HCT116 (cell line): ENCODE measurements around the gene ZBTB16. TPM values are rescaled to one million over a fixed set of nuclear protein-coding genes. Genes with fewer than 3 reads are reported as not detected.

Source experiments
- ATAC-seq: fragments of 200-7000 bp; cut with Tn5 transposase; 2 replicates; pipeline ENCODE4 v1.9.1; 2020; ENCODE audit warnings: mild to moderate bottlenecking, moderate library complexity
- BruUV-seq: library from RNA; stranded (reverse); fragments of 400-500 nt; replicated peaks from 2 replicates; lab custom pipeline; 2021; lab: Mats Ljungman, UMichigan
- CTCF ChIA-PET: fragments of 300-600 bp; sonication (Branson Sonifier 250); formaldehyde crosslinking; loops from one replicate; lab custom pipeline; 2021; ENCODE audit warnings: antibody characterized with exemption; lab: Charles Lee
- POLR2A ChIA-PET: fragments of 300-600, 350-600 bp; sonication (Branson Sonifier 250); formaldehyde crosslinking; loops from one replicate; lab custom pipeline; 2021; ENCODE audit warnings: antibody characterized with exemption; lab: Charles Lee
- RAD21 ChIA-PET, 2 experiments: fragments of 300-600 bp; sonication (Branson Sonifier 250); formaldehyde crosslinking; loops; one replicate each; lab custom pipeline; 2023; ENCODE audit warnings: low total read pairs in 2 of 2; ENCODE audit not compliant: uncharacterized antibody in 2 of 2, unreplicated experiment in 2 of 2, low non-redundant PET in 1 of 2; lab: Charles Lee
- DNase-seq: peaks from one replicate; pipeline ENCODE4 v3.0.0-alpha.2; 2010; ENCODE audit warnings: low read depth, low spot score
- H2AFZ ChIP-seq: fragments of 200-600 bp; shearing (Covaris generic), sonication (generic); 2 replicates; pipeline ENCODE4 v1.6.1; 2017; ENCODE audit warnings: low read depth, mixed run types, mixed read lengths, antibody characterized with exemption, low read length; ENCODE audit not compliant: poor library complexity, severe bottlenecking
- H3K27ac ChIP-seq: 2 replicates; pipeline ENCODE4 v1.5.1; 2012; ENCODE audit warnings: low read depth, low read length
- H3K27me3 ChIP-seq: fragments of 200-600 bp; sonication (generic); 2 replicates; pipeline ENCODE4 v1.6.1; 2016; ENCODE audit warnings: mixed run types, low read length, mixed read lengths; ENCODE audit not compliant: insufficient read depth
- H3K36me3 ChIP-seq, 2 experiments: fragments of 200-500 bp in 1 of 2; fragments of 200-600 bp in 1 of 2; sonication (Bioruptor generic) in 1 of 2; sonication (generic) in 1 of 2; 2 replicates each; pipeline versions ENCODE4 v1.5.1 to v1.6.1; 2014 to 2016; ENCODE audit warnings: low read length in 2 of 2, inconsistent platforms in 1 of 2, mixed read lengths in 1 of 2, mixed run types in 1 of 2; ENCODE audit not compliant: insufficient read depth in 2 of 2, control insufficient read depth in 1 of 2
- H3K4me1 ChIP-seq, 2 experiments: fragments of 200-600 bp in 1 of 2; sonication (generic) in 1 of 2; 2 replicates each; pipeline versions ENCODE4 v1.5.1 to v1.6.1; 2012 to 2017; ENCODE audit warnings: low read length in 2 of 2, inconsistent platforms in 1 of 2, mild to moderate bottlenecking in 1 of 2, mixed read lengths in 1 of 2, mixed run types in 1 of 2, moderate library complexity in 1 of 2; ENCODE audit not compliant: insufficient read depth in 2 of 2, control insufficient read depth in 1 of 2
- H3K4me2 ChIP-seq: fragments of 200-600 bp; sonication (generic); 2 replicates; pipeline ENCODE4 v1.6.1; 2017; ENCODE audit warnings: mixed run types, low read length, mixed read lengths
- H3K4me3 ChIP-seq, 2 experiments: fragments of 200-600 bp in 1 of 2; sonication (generic) in 1 of 2; replicated peaks in 1 of 2; 2 replicates each; pipeline ENCODE4 v1.5.1; 2011 to 2016; ENCODE audit warnings: low read length in 2 of 2, control low read depth in 1 of 2, low read depth in 1 of 2, mild to moderate bottlenecking in 1 of 2, mixed read lengths in 1 of 2, mixed run types in 1 of 2
- H3K79me2 ChIP-seq: fragments of 200-600 bp; sonication (generic); 2 replicates; pipeline ENCODE4 v1.6.1; 2017; ENCODE audit warnings: mild to moderate bottlenecking, mixed run types, low read length, moderate library complexity, mixed read lengths; ENCODE audit not compliant: insufficient read depth
- H3K9ac ChIP-seq: fragments of 200-600 bp; sonication (generic); 2 replicates; pipeline ENCODE4 v1.6.1; 2016; ENCODE audit warnings: low read length, mixed read lengths
- H3K9me2 ChIP-seq: fragments of 200-600 bp; sonication (generic), shearing (Covaris generic); 2 replicates; pipeline ENCODE4 v1.6.1; 2017; ENCODE audit warnings: mixed run types, mild to moderate bottlenecking, moderate library complexity; ENCODE audit not compliant: insufficient read depth
- H3K9me3 ChIP-seq, 2 experiments: fragments of 200-500 bp in 1 of 2; fragments of 200-600 bp in 1 of 2; sonication (Bioruptor generic) in 1 of 2; sonication (generic) in 1 of 2; 2 replicates each; pipeline ENCODE4 v1.6.1; 2014 to 2017; ENCODE audit warnings: low read length in 2 of 2, mixed read lengths in 2 of 2, inconsistent platforms in 1 of 2, low read depth in 1 of 2, mild to moderate bottlenecking in 1 of 2, mixed run types in 1 of 2, moderate library complexity in 1 of 2; ENCODE audit not compliant: control insufficient read depth in 1 of 2, insufficient read depth in 1 of 2
- H4K20me1 ChIP-seq: fragments of 200-600 bp; sonication (generic), shearing (Covaris generic); 2 replicates; pipeline ENCODE4 v1.6.1; 2017; ENCODE audit warnings: mixed run types, mild to moderate bottlenecking, moderate library complexity; ENCODE audit not compliant: insufficient read depth
- CBX3 ChIP-seq: IDR thresholded peaks from 2 replicates; pipeline ENCODE4 v1.6.1; 2012; ENCODE audit warnings: low read depth
- CEBPB ChIP-seq: IDR thresholded peaks from 2 replicates; pipeline ENCODE4 v1.6.1; 2012; ENCODE audit warnings: low read depth
- CTCF ChIP-seq, 3 experiments: fragments of 200-600 bp in 1 of 3; sonication (generic) in 1 of 3; IDR thresholded peaks in 2 of 3; conservative IDR thresholded peaks in 1 of 3; 2 replicates each; pipeline ENCODE4 v1.5.1; 2012 to 2017; ENCODE audit warnings: low read depth in 2 of 3, low read length in 2 of 3, antibody characterized with exemption in 1 of 3, borderline replicate concordance in 1 of 3, control low read depth in 1 of 3, mild to moderate bottlenecking in 1 of 3, mixed read lengths in 1 of 3, mixed run types in 1 of 3, moderate library complexity in 1 of 3; ENCODE audit not compliant: insufficient read depth in 1 of 3
- EGR1 ChIP-seq: IDR thresholded peaks from 2 replicates; pipeline ENCODE4 v1.6.1; 2012; ENCODE audit warnings: low read depth
- ELF1 ChIP-seq: IDR thresholded peaks from 2 replicates; pipeline ENCODE4 v1.6.1; 2012; ENCODE audit warnings: low read depth, borderline replicate concordance
- EZH2 ChIP-seq: fragments of 200-600 bp; sonication (generic); IDR thresholded peaks from 2 replicates; pipeline ENCODE4 v1.6.1; 2017; ENCODE audit warnings: antibody characterized with exemption, mixed run types
- FOSL1 ChIP-seq: IDR thresholded peaks from 2 replicates; pipeline ENCODE4 v1.6.1; 2012; ENCODE audit warnings: low read depth
- JUND ChIP-seq: IDR thresholded peaks from 2 replicates; pipeline ENCODE4 v1.6.1; 2012
- POLR2A ChIP-seq: IDR thresholded peaks from 2 replicates; pipeline ENCODE4 v1.7.0; 2011; ENCODE audit warnings: borderline replicate concordance; ENCODE audit not compliant: insufficient read depth, insufficient read length; ENCODE audit errors: extremely low read depth
- REST ChIP-seq: IDR thresholded peaks from 2 replicates; pipeline ENCODE4 v1.6.1; 2012; ENCODE audit warnings: low read depth
- SIN3A ChIP-seq: IDR thresholded peaks from 2 replicates; pipeline ENCODE4 v1.6.1; 2012; ENCODE audit warnings: low read depth
- SRF ChIP-seq: IDR thresholded peaks from 2 replicates; pipeline ENCODE4 v1.6.1; 2012; ENCODE audit warnings: low read depth
- YY1 ChIP-seq: IDR thresholded peaks from 2 replicates; pipeline ENCODE4 v1.6.1; 2011; ENCODE audit warnings: low read length, low read depth, moderate library complexity, mild to moderate bottlenecking; ENCODE audit not compliant: insufficient replicate concordance; ENCODE audit errors: extremely low read depth
- ZBTB33 ChIP-seq: IDR thresholded peaks from 2 replicates; pipeline ENCODE4 v1.6.1; 2011; ENCODE audit warnings: mild to moderate bottlenecking, low read length, moderate library complexity; ENCODE audit not compliant: insufficient replicate concordance; ENCODE audit errors: extremely low read depth
- ZFX ChIP-seq: fragments of 450-650 bp; IDR thresholded peaks from 2 replicates; pipeline ENCODE4 v1.6.1; 2017
- intact Hi-C: fragments of 100-400 bp; cut with micrococcal nuclease; formaldehyde crosslinking; loops from 2 replicates; pipeline ENCODE4 v1.10.0; 2022
- total RNA-seq: library from RNA; stranded (reverse); gene quantifications from one replicate; pipeline ENCODE4 v1.2.1, GENCODE V29; 2021; ENCODE audit not compliant: unreplicated experiment
- TF ChIP-seq, protein P1 (sequence below): IDR thresholded peaks from 2 replicates; pipeline ENCODE4 v1.6.1; 2012
- TF ChIP-seq, protein P2 (sequence below): IDR thresholded peaks from 2 replicates; pipeline ENCODE4 v1.6.1; 2012

Gene ZBTB16
- total RNA-seq, 1 experiment from 2014 or later = 0.30 TPM

DNA sequence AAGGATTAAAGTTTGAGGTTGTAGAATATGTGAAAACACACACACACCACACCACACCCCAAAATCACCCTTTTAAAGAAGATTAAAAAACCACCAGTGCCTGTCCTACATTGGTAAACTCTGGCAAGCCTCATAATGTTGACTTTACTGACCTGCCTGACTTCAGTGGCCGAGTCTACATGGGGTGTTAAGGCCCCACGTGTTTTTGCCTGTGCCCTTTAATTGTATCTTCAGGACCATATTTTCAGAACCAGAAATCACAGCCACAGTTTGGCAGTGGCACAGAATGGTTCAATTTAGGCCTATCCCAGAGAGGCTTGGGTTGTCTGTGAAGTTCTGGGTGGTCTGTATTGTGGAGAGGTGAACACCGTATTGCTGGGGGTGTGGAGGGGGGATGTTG lies 33.4 kb downstream of the ZBTB16 start:
- no peaks in the 10 kb centered on the region for H3K4me1 ChIP-seq
- H2AFZ ChIP-seq = no peak overlapping the region
- no peak overlapping the region for H3K4me3 ChIP-seq
- TF ChIP-seq, protein P1, sequence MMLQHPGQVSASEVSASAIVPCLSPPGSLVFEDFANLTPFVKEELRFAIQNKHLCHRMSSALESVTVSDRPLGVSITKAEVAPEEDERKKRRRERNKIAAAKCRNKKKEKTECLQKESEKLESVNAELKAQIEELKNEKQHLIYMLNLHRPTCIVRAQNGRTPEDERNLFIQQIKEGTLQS = no peak
- TF ChIP-seq CBX3 = no peak
- TF ChIP-seq JUND = no peak
- TF ChIP-seq REST = no peak
- no peak for TF ChIP-seq SRF
- no peak for TF ChIP-seq EZH2
- no peak for TF ChIP-seq ELF1
- TF ChIP-seq ZFX = no peak
- no peak for TF ChIP-seq ZBTB33
- no peak for TF ChIP-seq SIN3A
- TF ChIP-seq EGR1 = no peak
- TF ChIP-seq FOSL1 = no peak
- TF ChIP-seq POLR2A = no peak
- TF ChIP-seq CEBPB = no peak
- no peak for TF ChIP-seq CTCF (IDR thresholded peaks at IDR 0.05 in 2 of 3, conservative IDR thresholded peaks at IDR 0.05 in 1 of 3; ENCODE audit: borderline replicate concordance in 1 of 3, insufficient read depth in 1 of 3, low read depth in 2 of 3, low read length in 2 of 3)
- no peak for TF ChIP-seq YY1
- TF ChIP-seq, protein P2, sequence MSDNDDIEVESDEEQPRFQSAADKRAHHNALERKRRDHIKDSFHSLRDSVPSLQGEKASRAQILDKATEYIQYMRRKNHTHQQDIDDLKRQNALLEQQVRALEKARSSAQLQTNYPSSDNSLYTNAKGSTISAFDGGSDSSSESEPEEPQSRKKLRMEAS = no peak
- ATAC-seq (no peak), DNase-seq (no peak)
- CTCF ChIA-PET = no interaction called here
- no TSS peak for BruUV-seq
- H4K20me1 ChIP-seq = no peaks in the 10 kb centered on the region
- POLR2A ChIA-PET = no interaction called here
- H3K79me2 ChIP-seq = no peaks in the 10 kb centered on the region
- H3K9ac ChIP-seq = no peak overlapping the region
- RAD21 ChIA-PET = no interaction called here
- intact Hi-C loops = no loop called here
- peaks cover 26% of the 10 kb centered on the region for H3K27me3 ChIP-seq
- no peaks in the 10 kb centered on the region for H3K9me2 ChIP-seq
- H3K27ac ChIP-seq = no peak overlapping the region
- no peaks in the 10 kb centered on the region for H3K36me3 ChIP-seq
- H3K9me3 ChIP-seq = no peaks in the 10 kb centered on the region
- no peak overlapping the region for H3K4me2 ChIP-seq
